GM23338 (cell line): Measurements from ENCODE around the gene NFYA. TPM values are rescaled to one million over a fixed set of nuclear protein-coding genes. Genes with fewer than 3 reads are reported as not detected.
A peak's percentile ranks its signal among the peaks of the same experiment; 100 is the strongest.

Experiments
- ATAC-seq: fragments of 200-7000 bp; cut with Tn5 transposase; 3 replicates; pipeline ENCODE4 v1.9.1; 2020
- DNase-seq: peaks from one replicate; pipeline ENCODE4 v3.0.0-alpha.2; 2015; ENCODE audit warnings: low spot score
- H2AFZ ChIP-seq: fragments of 200-600 bp; sonication (generic); 2 replicates; pipeline ENCODE4 v1.8.0; 2016; ENCODE audit warnings: antibody characterized with exemption, mild to moderate bottlenecking, moderate library complexity
- H3F3A ChIP-seq: fragments of 200-600 bp; sonication (generic); replicated peaks from 2 replicates; pipeline ENCODE4 v1.8.0; 2017; ENCODE audit warnings: antibody characterized with exemption, mixed run types, low read depth
- H3K27ac ChIP-seq: fragments of 200-600 bp; sonication (generic); 2 replicates; pipeline ENCODE4 v1.6.1; 2016; ENCODE audit warnings: low read depth
- H3K27me3 ChIP-seq: fragments of 200-600 bp; sonication (generic); 2 replicates; pipeline ENCODE4 v1.8.0; 2016; ENCODE audit warnings: mild to moderate bottlenecking, mixed run types, moderate library complexity; ENCODE audit not compliant: insufficient read depth
- H3K36me3 ChIP-seq: fragments of 200-600 bp; sonication (generic); 2 replicates; pipeline ENCODE4 v1.8.0; 2016; ENCODE audit warnings: mild to moderate bottlenecking; ENCODE audit not compliant: insufficient read depth
- H3K4me1 ChIP-seq: fragments of 200-600 bp; sonication (generic); 2 replicates; pipeline ENCODE4 v1.8.0; 2016; ENCODE audit warnings: mild to moderate bottlenecking, moderate library complexity; ENCODE audit not compliant: insufficient read depth
- H3K4me2 ChIP-seq: fragments of 200-600 bp; sonication (generic); 2 replicates; pipeline ENCODE4 v1.7.1; 2017; ENCODE audit warnings: mixed run types
- H3K4me3 ChIP-seq: fragments of 200-600 bp; sonication (generic); 2 replicates; pipeline ENCODE4 v1.6.1; 2016; ENCODE audit warnings: mixed run types
- H3K79me2 ChIP-seq: fragments of 200-600 bp; sonication (generic); replicated peaks from 2 replicates; pipeline ENCODE4 v1.8.0; 2017; ENCODE audit warnings: mild to moderate bottlenecking; ENCODE audit not compliant: insufficient read depth
- H3K9me2 ChIP-seq: fragments of 200-600 bp; sonication (generic); 2 replicates; pipeline ENCODE4 v1.8.0; 2017; ENCODE audit not compliant: insufficient read depth
- H4K20me1 ChIP-seq: fragments of 200-600 bp; sonication (generic); replicated peaks from 2 replicates; pipeline ENCODE4 v1.8.0; 2017; ENCODE audit warnings: mild to moderate bottlenecking; ENCODE audit not compliant: insufficient read depth
- H3K27ac Mint-ChIP-seq: 2 replicates; pipeline ENCODE4 v1.8.0; 2020; ENCODE audit warnings: inconsistent platforms, mild to moderate bottlenecking, moderate library complexity, mixed read lengths
- H3K27me3 Mint-ChIP-seq: 3 replicates; pipeline ENCODE4 v1.8.0; 2022; ENCODE audit warnings: low read depth, mild to moderate bottlenecking, moderate library complexity, mixed read lengths, inconsistent platforms; ENCODE audit not compliant: insufficient read depth, poor library complexity
- H3K36me3 Mint-ChIP-seq: 3 replicates; pipeline ENCODE4 v1.8.0; 2021; ENCODE audit warnings: low read depth, mild to moderate bottlenecking, inconsistent platforms, moderate library complexity, mixed read lengths
- H3K4me1 Mint-ChIP-seq: 3 replicates; pipeline ENCODE4 v1.8.0; 2020; ENCODE audit warnings: mild to moderate bottlenecking, inconsistent platforms, mixed read lengths
- H3K4me3 Mint-ChIP-seq: 3 replicates; pipeline ENCODE4 v1.8.0; 2021; ENCODE audit warnings: moderate library complexity, mild to moderate bottlenecking, inconsistent platforms, mixed read lengths
- H3K9me3 Mint-ChIP-seq: 3 replicates; pipeline ENCODE4 v1.8.0; 2020; ENCODE audit warnings: moderate library complexity, mild to moderate bottlenecking, inconsistent platforms, mixed read lengths
- CREB1 ChIP-seq: fragments of 250-450 bp; sonication (Bioruptor Pico); IDR thresholded peaks from 2 replicates; pipeline ENCODE4 v1.5.0; 2020; ENCODE audit warnings: low read depth, mild to moderate bottlenecking, moderate library complexity
- EZH2 ChIP-seq: fragments of 200-600 bp; sonication (generic); IDR thresholded peaks from one replicate; pipeline ENCODE4 v1.8.0; 2017; ENCODE audit warnings: antibody characterized with exemption, mild to moderate bottlenecking, low read depth; ENCODE audit not compliant: unreplicated experiment
- EZH2phosphoT487 ChIP-seq: fragments of 200-600 bp; sonication (generic); IDR thresholded peaks from one replicate; pipeline ENCODE4 v1.8.1; 2018; ENCODE audit warnings: antibody characterized with exemption; ENCODE audit not compliant: unreplicated experiment
- JUNB ChIP-seq: IDR thresholded peaks from one replicate; pipeline ENCODE4 v1.6.1; 2016; ENCODE audit warnings: antibody characterized with exemption; ENCODE audit not compliant: unreplicated experiment
- NANOG ChIP-seq: IDR thresholded peaks from 2 replicates; pipeline ENCODE4 v1.6.1; 2016; ENCODE audit warnings: antibody characterized with exemption, borderline replicate concordance
- POLR2AphosphoS5 ChIP-seq: IDR thresholded peaks from 2 replicates; pipeline ENCODE4 v1.6.1; 2016; ENCODE audit warnings: antibody characterized with exemption, low read depth
- STAT1 ChIP-seq: IDR thresholded peaks from one replicate; pipeline ENCODE4 v1.6.1; 2016; ENCODE audit warnings: antibody characterized with exemption; ENCODE audit not compliant: unreplicated experiment
- ZNF114 ChIP-seq: fragments of 250-450 bp; sonication (Bioruptor Pico); IDR thresholded peaks from 2 replicates; pipeline ENCODE4 v1.5.0; 2020; ENCODE audit warnings: mild to moderate bottlenecking, moderate library complexity
- ZNF331 ChIP-seq: fragments of 250-450 bp; sonication (Bioruptor Pico); IDR thresholded peaks from 2 replicates; pipeline ENCODE4 v1.5.0; 2020; ENCODE audit warnings: low read depth, mild to moderate bottlenecking, moderate library complexity
- polyA plus RNA-seq: library from polyadenylated mRNA; unstranded; fragments of >200 nt; fragmentation: Nextera tagmentation; extraction: Ambion mirVana; gene quantifications from 2 replicates; pipeline ENCODE4 v1.2.1, GENCODE V29; 2016
- total RNA-seq: library from RNA; depleted of rRNA; stranded (reverse); fragments of >200 nt; shearing (Covaris generic); gene quantifications from 2 replicates; pipeline ENCODE4 v1.2.3, GENCODE V29; 2014
- TF ChIP-seq, protein P1 (sequence below): IDR thresholded peaks from 2 replicates; pipeline ENCODE4 v1.6.1; 2016; ENCODE audit warnings: antibody characterized with exemption
- TF ChIP-seq, protein P2 (sequence below): fragments of 250-450 bp; sonication (Bioruptor Pico); IDR thresholded peaks from 2 replicates; pipeline ENCODE4 v1.5.0; 2020; ENCODE audit warnings: mild to moderate bottlenecking, moderate library complexity
- TF ChIP-seq, protein P3 (sequence below): IDR thresholded peaks from one replicate; pipeline ENCODE4 v1.6.1; 2018; ENCODE audit warnings: antibody characterized with exemption; ENCODE audit not compliant: unreplicated experiment
- TF ChIP-seq, protein P4 (sequence below), 2 experiments: fragments of 200-600 bp in 1 of 2; sonication (generic) in 1 of 2; conservative IDR thresholded peaks; 2 replicates each; pipeline versions ENCODE4 v1.5.1 to v1.6.1; 2016 to 2017; ENCODE audit warnings: antibody characterized with exemption in 2 of 2, low read depth in 2 of 2, mild to moderate bottlenecking in 2 of 2, moderate library complexity in 1 of 2

NFYA gene
- total and polyA plus RNA-seq, 2 experiments from 2014 or later = 10.8 to 39.1 TPM

DNA sequence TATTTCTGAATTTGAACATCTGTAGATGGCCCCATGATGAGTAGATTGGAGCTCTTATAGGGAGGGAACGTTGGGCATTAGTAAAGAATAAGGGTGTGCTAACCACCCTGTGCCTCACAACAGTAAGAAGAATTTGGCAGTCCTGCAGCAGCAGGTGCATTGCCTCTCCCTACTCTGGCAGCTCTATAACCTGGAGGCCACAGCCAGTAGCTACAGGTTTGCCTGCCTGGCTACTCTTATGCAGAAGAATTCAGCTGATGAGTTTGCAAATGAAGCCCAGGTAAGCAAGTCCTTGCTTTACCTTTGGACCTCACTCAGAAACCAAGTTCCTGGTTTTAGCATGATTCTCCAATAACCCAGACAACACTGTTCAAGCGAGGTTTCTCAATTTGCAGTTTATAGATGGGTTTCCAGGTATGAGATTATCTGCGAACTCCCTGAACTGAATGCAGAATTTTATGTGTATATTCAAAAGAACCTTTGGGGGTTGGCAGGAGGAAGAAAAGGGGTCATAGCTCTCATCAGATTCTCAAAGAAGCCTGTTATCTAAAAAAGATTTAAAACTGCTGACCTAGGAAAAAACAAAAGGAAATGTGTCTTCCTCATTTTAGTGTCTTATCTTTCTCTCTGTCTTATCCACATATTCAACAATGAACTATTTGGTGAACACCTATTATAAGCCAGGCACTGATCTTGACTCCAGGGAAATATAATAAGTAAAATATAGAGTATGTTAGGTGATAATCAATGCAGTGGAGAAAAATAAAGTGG, 62.5 kb downstream of the NFYA start:
- Histone ChIP-seq H3K9me2 (no peaks in the 10 kb centered on the region), H3K27ac (no peak overlapping the region), H3K36me3 (no peaks in the 10 kb centered on the region), H2AFZ (no peak overlapping the region), H3K27me3 (no peaks in the 10 kb centered on the region), H3F3A (no peaks in the 10 kb centered on the region), H3K4me2 (no peak overlapping the region), H3K4me1 (peaks cover 4% of the 10 kb centered on the region), H4K20me1 (no peaks in the 10 kb centered on the region), H3K4me3 (no peak overlapping the region), H3K79me2 (no peaks in the 10 kb centered on the region)
- TF ChIP-seq NANOG (no peak), ZNF114 (CRISPR knock-in tag) (no peak), ZNF331 (CRISPR knock-in tag) (no peak), EZH2 (no peak), EZH2phosphoT487 (no peak), POLR2AphosphoS5 (no peak), JUNB (no peak), STAT1 (no peak), CREB1 (CRISPR knock-in tag) (no peak)
- TF ChIP-seq, protein P1, sequence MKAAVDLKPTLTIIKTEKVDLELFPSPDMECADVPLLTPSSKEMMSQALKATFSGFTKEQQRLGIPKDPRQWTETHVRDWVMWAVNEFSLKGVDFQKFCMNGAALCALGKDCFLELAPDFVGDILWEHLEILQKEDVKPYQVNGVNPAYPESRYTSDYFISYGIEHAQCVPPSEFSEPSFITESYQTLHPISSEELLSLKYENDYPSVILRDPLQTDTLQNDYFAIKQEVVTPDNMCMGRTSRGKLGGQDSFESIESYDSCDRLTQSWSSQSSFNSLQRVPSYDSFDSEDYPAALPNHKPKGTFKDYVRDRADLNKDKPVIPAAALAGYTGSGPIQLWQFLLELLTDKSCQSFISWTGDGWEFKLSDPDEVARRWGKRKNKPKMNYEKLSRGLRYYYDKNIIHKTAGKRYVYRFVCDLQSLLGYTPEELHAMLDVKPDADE = no peak
- TF ChIP-seq, protein P2, sequence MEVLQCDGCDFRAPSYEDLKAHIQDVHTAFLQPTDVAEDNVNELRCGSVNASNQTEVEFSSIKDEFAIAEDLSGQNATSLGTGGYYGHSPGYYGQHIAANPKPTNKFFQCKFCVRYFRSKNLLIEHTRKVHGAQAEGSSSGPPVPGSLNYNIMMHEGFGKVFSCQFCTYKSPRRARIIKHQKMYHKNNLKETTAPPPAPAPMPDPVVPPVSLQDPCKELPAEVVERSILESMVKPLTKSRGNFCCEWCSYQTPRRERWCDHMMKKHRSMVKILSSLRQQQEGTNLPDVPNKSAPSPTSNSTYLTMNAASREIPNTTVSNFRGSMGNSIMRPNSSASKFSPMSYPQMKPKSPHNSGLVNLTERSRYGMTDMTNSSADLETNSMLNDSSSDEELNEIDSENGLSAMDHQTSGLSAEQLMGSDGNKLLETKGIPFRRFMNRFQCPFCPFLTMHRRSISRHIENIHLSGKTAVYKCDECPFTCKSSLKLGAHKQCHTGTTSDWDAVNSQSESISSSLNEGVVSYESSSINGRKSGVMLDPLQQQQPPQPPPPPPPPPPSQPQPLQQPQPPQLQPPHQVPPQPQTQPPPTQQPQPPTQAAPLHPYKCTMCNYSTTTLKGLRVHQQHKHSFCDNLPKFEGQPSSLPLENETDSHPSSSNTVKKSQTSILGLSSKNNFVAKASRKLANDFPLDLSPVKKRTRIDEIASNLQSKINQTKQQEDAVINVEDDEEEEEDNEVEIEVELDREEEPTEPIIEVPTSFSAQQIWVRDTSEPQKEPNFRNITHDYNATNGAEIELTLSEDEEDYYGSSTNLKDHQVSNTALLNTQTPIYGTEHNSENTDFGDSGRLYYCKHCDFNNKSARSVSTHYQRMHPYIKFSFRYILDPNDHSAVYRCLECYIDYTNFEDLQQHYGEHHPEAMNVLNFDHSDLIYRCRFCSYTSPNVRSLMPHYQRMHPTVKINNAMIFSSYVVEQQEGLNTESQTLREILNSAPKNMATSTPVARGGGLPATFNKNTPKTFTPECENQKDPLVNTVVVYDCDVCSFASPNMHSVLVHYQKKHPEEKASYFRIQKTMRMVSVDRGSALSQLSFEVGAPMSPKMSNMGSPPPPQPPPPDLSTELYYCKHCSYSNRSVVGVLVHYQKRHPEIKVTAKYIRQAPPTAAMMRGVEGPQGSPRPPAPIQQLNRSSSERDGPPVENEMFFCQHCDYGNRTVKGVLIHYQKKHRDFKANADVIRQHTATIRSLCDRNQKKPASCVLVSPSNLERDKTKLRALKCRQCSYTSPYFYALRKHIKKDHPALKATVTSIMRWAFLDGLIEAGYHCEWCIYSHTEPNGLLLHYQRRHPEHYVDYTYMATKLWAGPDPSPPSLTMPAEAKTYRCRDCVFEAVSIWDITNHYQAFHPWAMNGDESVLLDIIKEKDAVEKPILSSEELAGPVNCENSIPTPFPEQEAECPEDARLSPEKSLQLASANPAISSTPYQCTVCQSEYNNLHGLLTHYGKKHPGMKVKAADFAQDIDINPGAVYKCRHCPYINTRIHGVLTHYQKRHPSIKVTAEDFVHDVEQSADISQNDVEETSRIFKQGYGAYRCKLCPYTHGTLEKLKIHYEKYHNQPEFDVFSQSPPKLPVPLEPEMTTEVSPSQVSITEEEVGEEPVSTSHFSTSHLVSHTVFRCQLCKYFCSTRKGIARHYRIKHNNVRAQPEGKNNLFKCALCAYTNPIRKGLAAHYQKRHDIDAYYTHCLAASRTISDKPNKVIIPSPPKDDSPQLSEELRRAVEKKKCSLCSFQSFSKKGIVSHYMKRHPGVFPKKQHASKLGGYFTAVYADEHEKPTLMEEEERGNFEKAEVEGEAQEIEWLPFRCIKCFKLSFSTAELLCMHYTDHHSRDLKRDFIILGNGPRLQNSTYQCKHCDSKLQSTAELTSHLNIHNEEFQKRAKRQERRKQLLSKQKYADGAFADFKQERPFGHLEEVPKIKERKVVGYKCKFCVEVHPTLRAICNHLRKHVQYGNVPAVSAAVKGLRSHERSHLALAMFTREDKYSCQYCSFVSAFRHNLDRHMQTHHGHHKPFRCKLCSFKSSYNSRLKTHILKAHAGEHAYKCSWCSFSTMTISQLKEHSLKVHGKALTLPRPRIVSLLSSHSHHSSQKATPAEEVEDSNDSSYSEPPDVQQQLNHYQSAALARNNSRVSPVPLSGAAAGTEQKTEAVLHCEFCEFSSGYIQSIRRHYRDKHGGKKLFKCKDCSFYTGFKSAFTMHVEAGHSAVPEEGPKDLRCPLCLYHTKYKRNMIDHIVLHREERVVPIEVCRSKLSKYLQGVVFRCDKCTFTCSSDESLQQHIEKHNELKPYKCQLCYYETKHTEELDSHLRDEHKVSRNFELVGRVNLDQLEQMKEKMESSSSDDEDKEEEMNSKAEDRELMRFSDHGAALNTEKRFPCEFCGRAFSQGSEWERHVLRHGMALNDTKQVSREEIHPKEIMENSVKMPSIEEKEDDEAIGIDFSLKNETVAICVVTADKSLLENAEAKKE = no peak
- TF ChIP-seq, protein P3, sequence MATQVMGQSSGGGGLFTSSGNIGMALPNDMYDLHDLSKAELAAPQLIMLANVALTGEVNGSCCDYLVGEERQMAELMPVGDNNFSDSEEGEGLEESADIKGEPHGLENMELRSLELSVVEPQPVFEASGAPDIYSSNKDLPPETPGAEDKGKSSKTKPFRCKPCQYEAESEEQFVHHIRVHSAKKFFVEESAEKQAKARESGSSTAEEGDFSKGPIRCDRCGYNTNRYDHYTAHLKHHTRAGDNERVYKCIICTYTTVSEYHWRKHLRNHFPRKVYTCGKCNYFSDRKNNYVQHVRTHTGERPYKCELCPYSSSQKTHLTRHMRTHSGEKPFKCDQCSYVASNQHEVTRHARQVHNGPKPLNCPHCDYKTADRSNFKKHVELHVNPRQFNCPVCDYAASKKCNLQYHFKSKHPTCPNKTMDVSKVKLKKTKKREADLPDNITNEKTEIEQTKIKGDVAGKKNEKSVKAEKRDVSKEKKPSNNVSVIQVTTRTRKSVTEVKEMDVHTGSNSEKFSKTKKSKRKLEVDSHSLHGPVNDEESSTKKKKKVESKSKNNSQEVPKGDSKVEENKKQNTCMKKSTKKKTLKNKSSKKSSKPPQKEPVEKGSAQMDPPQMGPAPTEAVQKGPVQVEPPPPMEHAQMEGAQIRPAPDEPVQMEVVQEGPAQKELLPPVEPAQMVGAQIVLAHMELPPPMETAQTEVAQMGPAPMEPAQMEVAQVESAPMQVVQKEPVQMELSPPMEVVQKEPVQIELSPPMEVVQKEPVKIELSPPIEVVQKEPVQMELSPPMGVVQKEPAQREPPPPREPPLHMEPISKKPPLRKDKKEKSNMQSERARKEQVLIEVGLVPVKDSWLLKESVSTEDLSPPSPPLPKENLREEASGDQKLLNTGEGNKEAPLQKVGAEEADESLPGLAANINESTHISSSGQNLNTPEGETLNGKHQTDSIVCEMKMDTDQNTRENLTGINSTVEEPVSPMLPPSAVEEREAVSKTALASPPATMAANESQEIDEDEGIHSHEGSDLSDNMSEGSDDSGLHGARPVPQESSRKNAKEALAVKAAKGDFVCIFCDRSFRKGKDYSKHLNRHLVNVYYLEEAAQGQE = no peak
- TF ChIP-seq, protein P4, sequence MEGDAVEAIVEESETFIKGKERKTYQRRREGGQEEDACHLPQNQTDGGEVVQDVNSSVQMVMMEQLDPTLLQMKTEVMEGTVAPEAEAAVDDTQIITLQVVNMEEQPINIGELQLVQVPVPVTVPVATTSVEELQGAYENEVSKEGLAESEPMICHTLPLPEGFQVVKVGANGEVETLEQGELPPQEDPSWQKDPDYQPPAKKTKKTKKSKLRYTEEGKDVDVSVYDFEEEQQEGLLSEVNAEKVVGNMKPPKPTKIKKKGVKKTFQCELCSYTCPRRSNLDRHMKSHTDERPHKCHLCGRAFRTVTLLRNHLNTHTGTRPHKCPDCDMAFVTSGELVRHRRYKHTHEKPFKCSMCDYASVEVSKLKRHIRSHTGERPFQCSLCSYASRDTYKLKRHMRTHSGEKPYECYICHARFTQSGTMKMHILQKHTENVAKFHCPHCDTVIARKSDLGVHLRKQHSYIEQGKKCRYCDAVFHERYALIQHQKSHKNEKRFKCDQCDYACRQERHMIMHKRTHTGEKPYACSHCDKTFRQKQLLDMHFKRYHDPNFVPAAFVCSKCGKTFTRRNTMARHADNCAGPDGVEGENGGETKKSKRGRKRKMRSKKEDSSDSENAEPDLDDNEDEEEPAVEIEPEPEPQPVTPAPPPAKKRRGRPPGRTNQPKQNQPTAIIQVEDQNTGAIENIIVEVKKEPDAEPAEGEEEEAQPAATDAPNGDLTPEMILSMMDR (conservative IDR thresholded peaks at IDR 0.05; ENCODE audit: low read depth in 2 of 2) = no peak
- Mint-ChIP-seq H3K4me3 (no peak overlapping the region), H3K9me3 (no peaks in the 10 kb centered on the region), H3K4me1 (peaks cover 6% of the 10 kb centered on the region), H3K36me3 (no peaks in the 10 kb centered on the region), H3K27ac (no peak overlapping the region), H3K27me3 (no peaks in the 10 kb centered on the region)
- DNase-seq (peak; percentile 48), ATAC-seq (peak; percentile 84)
